Motor neuron (in vitro differentiated cells): ENCODE measurements around the gene TMEM50B. TPM values are rescaled to one million over a fixed set of nuclear protein-coding genes. Genes with fewer than 3 reads are reported as not detected.
"Not testable (repeated sequence)": the region's sequence is repeated elsewhere in the genome, so short reads cannot be mapped to it uniquely, and the experiment has no call there.

ENCODE experiments used
- ATAC-seq, 8 experiments: fragments of 200-7000 bp; cut with Tn5 transposase; replicated peaks in 6 of 8; 2 replicates each; pipeline ENCODE4 v1.8.0; 2021; ENCODE audit warnings: mild to moderate bottlenecking in 8 of 8, moderate library complexity in 8 of 8
- H3K27ac ChIP-seq, 2 donors: fragments of 250-450 bp; sonication (Bioruptor Pico); 2 replicates each; pipeline ENCODE4 v1.9.0; 2021; ENCODE audit warnings: antibody characterized with exemption in 2 of 2, mild to moderate bottlenecking in 2 of 2, moderate library complexity in 1 of 2
- H3K4me1 ChIP-seq, 2 donors: fragments of 250-450 bp; sonication (Bioruptor Pico); replicated peaks in 1 of 2; 2 replicates each; pipeline ENCODE4 v1.6.1; 2021; ENCODE audit warnings: antibody characterized with exemption in 2 of 2, mild to moderate bottlenecking in 2 of 2, moderate library complexity in 1 of 2
- H3K4me3 ChIP-seq, 5 donors: fragments of 250-450 bp; sonication (Bioruptor Pico); 2 replicates each; pipeline ENCODE4 v1.9.0; 2021; ENCODE audit warnings: antibody characterized with exemption in 5 of 5, mild to moderate bottlenecking in 5 of 5, moderate library complexity in 4 of 5
- WGBS, 10 experiments: fragments of 450-650 bp; shearing (Covaris generic); methylation state at CpG; one replicate each; pipeline ENCODE4 v1.0.0; 2022; 5-methylcytosine and 5-hydroxymethylcytosine counted together
- in situ Hi-C, 9 experiments: fragments of 400-800 bp; cut with MboI; loops; one replicate each; pipeline ENCODE4 v1.15.0; 2021; ENCODE audit warnings: low sequenced_read_pairs in 9 of 9, low pct_unique_long_range_greater_than_20kb in 2 of 9; ENCODE audit not compliant: unreplicated experiment in 9 of 9
- total RNA-seq, 8 experiments: library from RNA; unstranded; fragments of 300-600 nt; gene quantifications; 2 replicates each; pipeline versions ENCODE4 v1.2.3 to v1.2.4, GENCODE V29; 2022

Gene TMEM50B
- total RNA-seq, 8 experiments from 2014 or later: 18.5 to 57.6 (median 31.8) TPM

DNA sequence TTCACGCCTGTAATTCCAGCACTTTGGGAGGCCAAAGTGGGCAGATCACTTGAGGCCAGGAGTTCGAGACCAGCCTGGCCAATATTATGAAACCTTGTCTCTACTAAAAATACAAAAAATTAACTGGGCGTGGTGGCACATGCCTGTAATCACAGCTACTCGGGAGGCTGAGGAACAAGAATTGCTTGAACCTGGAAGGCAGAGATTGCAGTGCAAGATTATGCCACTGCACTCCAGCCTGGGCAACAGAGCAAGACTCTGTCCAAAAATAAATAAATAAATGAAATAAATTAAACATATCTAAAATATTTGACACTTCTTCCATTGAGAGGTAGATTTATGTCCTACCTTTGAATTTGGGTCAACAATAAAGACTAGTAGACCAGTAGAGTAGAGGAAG, 10.6 kb downstream of the TMEM50B start:
- 60 to 100% (median 100%) methylated on average over 1 to 4 of the region's 4 CpGs; no CpG with 5 or more reads in 1 of the 10 experiments for WGBS, 10 experiments
- ATAC-seq, H3K4me1 ChIP-seq, H3K27ac ChIP-seq, H3K4me3 ChIP-seq, in situ Hi-C loops: not testable (repeated sequence)

DNA sequence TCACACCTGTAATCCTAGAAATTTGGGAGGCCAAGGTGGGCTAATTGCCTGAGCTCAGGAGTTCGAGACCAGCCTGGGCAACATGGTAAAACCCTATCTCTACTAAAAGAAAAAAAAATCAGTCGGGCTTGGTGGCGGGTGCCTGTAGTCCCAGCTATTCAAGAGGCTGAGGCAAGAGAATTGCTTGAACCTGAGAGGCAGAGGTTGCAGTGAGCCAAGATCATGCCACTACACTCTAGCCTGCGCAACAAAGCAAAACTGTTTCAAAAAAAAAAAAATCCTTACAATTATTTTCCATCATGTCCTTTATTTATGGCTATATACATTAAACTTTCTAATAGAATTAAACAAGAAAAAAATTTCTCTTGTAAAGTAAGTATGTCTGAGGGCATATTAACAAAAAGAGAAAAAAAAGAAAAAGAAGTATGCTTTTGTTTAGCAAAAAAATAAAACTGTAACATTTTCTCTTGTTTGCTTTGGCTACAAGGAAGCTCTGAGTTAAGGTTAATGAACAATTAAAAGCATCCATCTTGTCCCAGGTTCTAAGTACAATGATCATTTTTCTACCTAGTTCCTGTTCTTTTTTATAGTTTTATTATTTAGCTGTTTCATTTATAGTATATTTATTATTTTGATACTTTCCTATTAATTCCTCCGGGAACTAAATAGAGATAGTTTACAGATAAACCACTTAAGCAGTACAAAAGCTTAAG, 18.1 kb downstream of the TMEM50B start:
- Histone ChIP-seq H3K4me1 (no peaks in the 10 kb centered on the region), H3K27ac (no peak overlapping the region), H3K4me3 (no peak overlapping the region)
- in situ Hi-C loops: no loop called here
- 69 to 100% (median 95%) methylated on average over 2 to 5 of the region's 5 CpGs for WGBS, 10 experiments
- ATAC-seq: no peak

DNA sequence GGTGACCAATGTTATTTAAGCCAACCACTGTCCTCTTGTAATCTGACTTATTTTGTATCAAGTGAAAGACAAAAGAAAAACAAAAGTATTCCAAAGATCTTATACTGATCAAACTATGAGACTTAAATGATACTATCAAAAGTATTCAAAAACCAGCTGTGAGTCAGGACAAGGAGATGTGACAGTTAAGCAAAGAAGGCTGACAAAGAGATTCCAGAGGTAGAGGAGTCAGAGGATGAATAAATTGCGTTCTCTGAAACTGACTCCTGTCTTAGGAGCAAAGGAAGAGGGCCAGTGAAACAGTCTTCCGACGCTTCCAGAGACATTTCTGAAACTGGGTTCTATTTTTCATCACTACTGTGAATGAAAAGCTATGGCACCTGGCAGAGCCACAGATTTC, 20.9 kb downstream of the TMEM50B start:
- no peaks in the 10 kb centered on the region for H3K4me1 ChIP-seq
- WGBS, 10 experiments: 83 to 100% (median 95%) methylated on average over 1 to 3 of the region's 3 CpGs; no CpG with 5 or more reads in 2 of the 10 experiments
- no peak overlapping the region for H3K4me3 ChIP-seq
- in situ Hi-C loops: no loop called here
- no peak overlapping the region for H3K27ac ChIP-seq
- ATAC-seq: no peak

DNA sequence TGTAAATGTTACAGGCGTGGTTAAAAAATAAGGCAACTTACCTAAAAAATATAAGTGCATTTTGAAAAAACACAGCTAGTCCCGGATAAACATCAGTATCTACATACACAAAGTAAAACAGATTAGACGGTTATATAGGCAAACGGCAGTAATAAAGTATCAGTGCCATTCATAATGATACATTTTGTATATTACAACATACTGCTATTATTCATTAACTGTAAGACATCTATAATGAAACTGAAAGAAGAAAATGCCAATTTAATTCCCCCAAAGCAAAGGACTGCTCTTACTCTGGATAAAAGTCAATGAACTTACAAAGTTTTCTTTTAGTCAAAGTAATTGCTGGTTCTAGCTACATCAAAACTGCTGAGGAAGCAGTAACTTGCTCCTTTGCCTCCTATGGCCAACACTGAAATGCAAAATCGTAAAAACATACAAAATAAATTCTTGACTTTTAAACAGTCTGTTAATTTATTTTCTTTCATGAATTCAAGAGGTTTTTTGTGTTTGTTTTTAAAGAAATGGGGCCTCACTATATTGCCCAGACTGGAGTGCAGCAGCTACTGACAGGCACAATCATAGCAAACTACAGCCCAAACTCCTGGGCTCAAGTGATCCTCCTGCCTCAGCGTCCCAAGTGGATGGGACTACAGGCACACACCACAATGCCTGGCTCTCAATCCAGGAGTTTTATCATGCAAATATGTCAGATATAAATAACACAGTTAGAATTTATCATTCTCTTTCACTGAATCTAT, 23.9 kb downstream of the TMEM50B start:
- in situ Hi-C loops: no loop called here
- Histone ChIP-seq H3K27ac (no peak overlapping the region), H3K4me3 (no peak overlapping the region), H3K4me1 (no peaks in the 10 kb centered on the region)
- ATAC-seq: no peak
- WGBS, 10 experiments: 52 to 96% (median 88%) methylated on average over 2 to 6 of the region's 6 CpGs

DNA sequence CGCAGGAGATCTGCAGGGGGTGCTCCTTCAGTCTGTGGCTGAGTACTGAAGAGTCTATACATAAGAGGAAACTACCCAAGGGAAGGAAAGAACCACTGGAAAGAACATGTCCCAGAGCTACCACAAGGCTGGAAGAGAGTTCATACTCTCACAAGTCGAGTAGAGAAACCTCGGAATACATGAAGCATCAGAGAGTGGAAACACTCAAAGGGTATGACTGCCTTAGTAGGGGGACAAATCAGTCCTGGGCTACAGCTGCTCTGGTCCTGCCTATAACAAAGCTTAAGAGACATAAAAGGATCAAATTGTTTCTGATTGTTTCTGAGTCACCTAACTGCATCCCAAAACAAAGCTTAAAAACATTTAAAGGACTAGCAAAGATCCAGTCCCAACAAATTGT, 27.4 kb downstream of the TMEM50B start:
- H3K27ac ChIP-seq: no peak overlapping the region
- 78 to 100% (median 87%) methylated on average over 1 to 3 of the region's 3 CpGs; no CpG with 5 or more reads in 4 of the 10 experiments for WGBS, 10 experiments
- no peaks in the 10 kb centered on the region for H3K4me1 ChIP-seq
- ATAC-seq: no peak
- no peak overlapping the region for H3K4me3 ChIP-seq
- in situ Hi-C loops: no loop called here

DNA sequence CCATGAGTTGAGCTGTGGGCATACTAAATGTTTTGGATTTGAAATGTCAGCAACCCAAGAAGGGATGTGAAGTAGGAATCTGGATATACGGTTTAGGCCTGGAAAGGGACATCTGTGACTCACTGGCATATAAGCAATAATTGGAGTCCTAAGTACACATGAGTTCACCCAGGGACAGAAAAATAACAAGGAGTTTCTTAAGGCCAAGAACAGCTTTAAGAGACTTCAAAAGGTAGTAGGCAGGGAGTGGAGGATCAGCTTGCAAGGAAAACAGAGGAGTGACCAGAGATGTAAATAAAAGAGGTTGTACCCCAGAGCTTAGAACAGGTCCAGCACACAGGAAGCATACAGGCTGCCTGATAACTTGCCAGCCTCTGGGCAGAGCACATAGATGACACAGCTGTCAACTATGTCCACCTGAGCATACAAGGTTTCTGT, 28.1 kb downstream of the TMEM50B start:
- in situ Hi-C loops: no loop called here
- Histone ChIP-seq H3K4me1 (no peaks in the 10 kb centered on the region), H3K4me3 (no peak overlapping the region), H3K27ac (no peak overlapping the region)
- WGBS, 10 experiments: 29 to 100% (median 78%) methylated on average over 1 of the region's 1 CpG; no CpG with 5 or more reads in 3 of the 10 experiments
- peak in 2 of 8 experiments; percentile 29 to 43 for ATAC-seq

DNA sequence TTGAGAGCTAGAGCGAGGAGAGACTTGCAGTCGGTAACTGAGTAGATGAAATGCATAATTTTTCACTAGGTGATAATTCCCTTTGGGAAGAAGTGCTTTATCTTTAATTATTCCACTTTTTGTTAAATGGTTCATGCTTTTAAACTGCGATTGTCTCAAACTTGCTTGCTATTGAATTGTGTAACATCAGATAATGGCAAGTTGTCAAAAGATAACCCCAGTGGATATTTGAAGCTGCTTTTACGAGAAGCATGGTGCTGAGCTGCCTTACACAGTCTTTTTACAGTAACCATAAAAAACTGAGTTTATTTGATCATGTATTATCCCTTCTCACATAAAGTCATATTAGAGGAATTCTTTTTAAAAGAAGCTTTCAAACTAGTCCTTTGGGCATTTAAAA, 30.2 kb downstream of the TMEM50B start:
- ATAC-seq: no peak
- Histone ChIP-seq H3K4me1 (no peaks in the 10 kb centered on the region), H3K4me3 (no peak overlapping the region), H3K27ac (no peak overlapping the region)
- 82 to 100% (median 94%) methylated on average over 1 to 4 of the region's 4 CpGs for WGBS, 10 experiments
- in situ Hi-C loops: loop anchor here in 4 of 9 experiments (10.0 to 25.0 kb wide), 4 partner anchors 245 to 612 kb away; no protein-coding TSS in a partner anchor

DNA sequence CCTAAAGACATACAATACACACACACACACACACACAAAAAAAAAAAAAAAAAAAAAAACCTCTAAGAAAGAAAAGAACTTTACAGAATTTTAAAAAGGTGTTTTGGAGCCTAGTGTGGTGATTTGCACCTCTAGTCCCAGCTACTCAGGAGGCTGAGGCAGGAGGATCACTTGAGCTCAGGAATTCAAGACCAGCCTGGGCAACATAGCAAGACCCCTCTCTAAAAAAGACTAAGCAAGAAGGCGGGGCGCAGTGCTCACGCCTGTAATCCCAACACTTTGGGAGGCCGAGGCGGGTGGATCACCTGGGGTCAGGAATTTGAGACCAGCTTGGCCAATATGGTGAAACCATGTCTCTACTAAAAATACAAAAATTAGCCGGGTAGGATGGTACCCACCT, 33.2 kb downstream of the TMEM50B start:
- not testable (repeated sequence) for H3K4me3 ChIP-seq, H3K4me1 ChIP-seq, ATAC-seq, H3K27ac ChIP-seq
- WGBS, 10 experiments: 96 to 97% (median 97%) methylated on average over 4 to 6 of the region's 6 CpGs; no CpG with 5 or more reads in 6 of the 10 experiments
- in situ Hi-C loops: loop anchor here in 4 of 9 experiments (10.0 to 25.0 kb wide), 4 partner anchors 242 to 609 kb away; no protein-coding TSS in a partner anchor

DNA sequence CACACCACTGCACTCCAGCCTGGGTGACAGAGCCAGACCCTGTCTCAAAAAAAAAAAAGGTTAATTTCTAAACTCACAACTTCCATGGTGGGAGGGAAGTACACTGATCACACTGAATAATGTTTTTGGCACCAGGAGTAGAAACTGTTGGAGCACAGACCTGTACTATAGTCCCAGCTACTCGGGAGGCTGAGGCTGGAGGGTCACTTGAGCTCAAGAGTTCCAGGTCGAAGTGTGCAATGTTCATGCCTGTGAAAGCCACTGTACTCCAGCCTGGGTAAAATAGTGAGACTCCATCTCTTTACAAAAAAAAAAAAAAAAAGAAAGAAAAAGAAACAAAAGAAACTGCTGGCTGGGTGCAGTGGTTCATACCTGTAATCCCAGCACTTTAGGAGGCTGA, 35.3 kb downstream of the TMEM50B start:
- in situ Hi-C loops: loop anchor here in 4 of 9 experiments (10.0 to 25.0 kb wide), 4 partner anchors 240 to 607 kb away; no protein-coding TSS in a partner anchor
- WGBS, 10 experiments: 48 to 83% (median 50%) methylated on average over 1 to 2 of the region's 2 CpGs; no CpG with 5 or more reads in 7 of the 10 experiments
- no peak for ATAC-seq
- Histone ChIP-seq H3K4me3 (no peak overlapping the region), H3K4me1 (no peaks in the 10 kb centered on the region), H3K27ac (no peak overlapping the region)

DNA sequence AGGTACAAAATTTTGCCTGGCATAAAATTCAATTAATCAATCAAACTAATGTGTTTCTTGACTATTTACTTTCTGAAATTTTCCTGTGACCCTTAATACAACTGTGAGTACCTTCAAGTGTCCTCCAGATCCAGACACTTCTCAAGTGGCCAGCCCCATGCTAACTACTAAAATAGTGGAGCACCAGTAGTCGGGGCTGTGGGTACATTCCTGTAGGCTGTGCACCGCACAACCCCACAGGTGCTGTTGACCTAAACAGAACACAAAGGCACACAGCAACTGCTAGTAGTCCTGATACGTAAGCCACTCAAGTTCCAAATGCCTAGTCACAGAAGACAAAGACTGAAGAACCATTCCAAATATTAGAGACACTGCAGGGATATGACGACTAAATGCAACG, 36.6 kb downstream of the TMEM50B start:
- no peak for ATAC-seq
- WGBS, 10 experiments: 60 to 100% (median 93%) methylated on average over 1 to 5 of the region's 5 CpGs; no CpG with 5 or more reads in 1 of the 10 experiments
- H3K27ac ChIP-seq: no peak overlapping the region
- no peak overlapping the region for H3K4me3 ChIP-seq
- H3K4me1 ChIP-seq: no peaks in the 10 kb centered on the region
- in situ Hi-C loops: loop anchor here in 4 of 9 experiments (10.0 to 25.0 kb wide), 4 partner anchors 238 to 606 kb away; no protein-coding TSS in a partner anchor

DNA sequence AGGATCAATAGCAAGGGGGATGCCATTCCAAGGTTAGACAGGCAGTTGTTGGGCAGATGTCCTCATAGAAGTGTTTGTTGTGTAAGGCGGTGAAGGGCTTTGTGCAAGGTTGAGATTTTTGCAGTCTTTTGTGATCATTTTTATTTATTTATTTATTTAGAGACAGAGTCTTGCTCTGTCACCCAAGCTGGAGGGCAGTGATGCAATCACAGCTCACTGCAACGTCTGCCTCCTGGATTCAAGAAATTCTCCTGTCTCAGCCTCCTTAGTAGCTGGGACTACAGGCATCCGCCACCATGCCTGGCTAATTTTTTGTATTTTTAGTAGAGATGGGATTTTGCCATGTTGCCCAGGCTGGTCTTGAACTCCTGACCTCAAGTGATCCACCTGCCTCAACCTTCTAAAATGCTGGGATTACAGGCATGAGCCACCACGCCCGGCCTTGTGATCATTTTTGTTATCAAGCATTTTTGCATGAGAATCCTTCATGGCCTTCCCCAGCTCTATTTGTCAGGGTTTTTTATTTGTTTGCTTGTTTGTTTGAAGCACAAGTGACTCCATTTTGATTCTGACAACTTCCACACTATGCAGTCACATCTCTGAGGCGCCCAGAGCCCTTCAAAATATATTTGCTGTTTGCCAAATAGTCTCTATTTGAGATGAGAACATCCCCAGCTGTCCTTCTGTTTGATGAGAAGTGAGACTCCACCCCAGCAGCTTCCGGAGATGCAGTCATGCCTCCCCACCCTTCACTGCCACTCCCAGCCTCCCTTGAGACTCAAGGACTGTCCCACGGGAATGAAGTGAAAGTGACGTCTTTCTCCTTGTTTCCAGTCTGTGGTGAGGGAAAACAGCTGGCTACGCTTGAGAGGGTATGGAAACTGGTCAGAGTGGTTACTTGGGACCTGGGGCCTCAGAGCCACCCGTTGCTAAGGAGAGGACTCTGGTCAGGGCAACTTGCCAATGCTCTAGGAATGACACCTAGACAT, 38.0 kb downstream of the TMEM50B start:
- no peaks in the 10 kb centered on the region for H3K4me1 ChIP-seq
- H3K27ac ChIP-seq: no peak overlapping the region
- no peak overlapping the region for H3K4me3 ChIP-seq
- in situ Hi-C loops: loop anchor here in 4 of 9 experiments (10.0 to 25.0 kb wide), 4 partner anchors 237 to 604 kb away; no protein-coding TSS in a partner anchor
- ATAC-seq: peak in 7 of 8 experiments; percentile 30 to 94 (median 83)
- WGBS, 10 experiments: 0 to 100% (median 68%) methylated on average over 1 to 8 of the region's 11 CpGs

DNA sequence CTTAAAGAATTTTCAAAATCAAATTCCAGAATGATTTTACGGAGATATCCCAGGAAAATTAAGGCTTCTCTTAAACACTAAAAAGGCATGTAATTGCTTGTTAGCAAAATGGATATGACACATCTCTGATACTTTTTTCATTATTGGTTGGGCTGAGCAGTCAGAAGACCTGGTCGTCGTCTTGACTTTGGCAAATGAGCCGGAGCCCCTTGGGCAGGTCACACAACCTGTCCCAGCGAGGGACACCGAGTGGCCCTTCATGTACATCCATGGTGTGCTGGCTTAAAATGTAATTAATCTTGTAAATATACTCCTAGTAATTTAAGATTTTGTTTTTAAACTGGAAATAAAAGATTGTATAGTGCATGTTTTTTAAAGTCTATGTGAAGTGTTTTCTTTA, 42.6 kb downstream of the TMEM50B start:
- ATAC-seq: no peak
- no peak overlapping the region for H3K4me3 ChIP-seq
- in situ Hi-C loops: loop anchor here in 3 of 9 experiments (25.0 kb wide), 2 partner anchors 450 to 600 kb away; no protein-coding TSS in a partner anchor
- H3K27ac ChIP-seq: no peak overlapping the region
- 66 to 100% (median 92%) methylated on average over 1 to 6 of the region's 6 CpGs; no CpG with 5 or more reads in 3 of the 10 experiments for WGBS, 10 experiments
- H3K4me1 ChIP-seq: peaks cover 4 to 7% of the 10 kb centered on the region in 2 donors
